H1 (cell line): ENCODE results near the gene ISG15. TPM values are rescaled to one million over a fixed set of nuclear protein-coding genes. Genes with fewer than 3 reads are reported as not detected.

Experiments used
- CTCF ChIA-PET: fragments of 300-600 bp; sonication (Branson Sonifier 250); formaldehyde crosslinking; loops from one replicate; lab custom pipeline; 2021; ENCODE audit not compliant: partially characterized antibody; lab: Charles Lee
- POLR2A ChIA-PET: fragments of 300-600 bp; sonication (Branson Sonifier 250); formaldehyde crosslinking; loops from one replicate; lab custom pipeline; 2021; ENCODE audit warnings: inconsistent platforms; ENCODE audit not compliant: partially characterized antibody; lab: Charles Lee
- DNase-seq, 2 experiments: peaks; one replicate each; pipeline versions ENCODE4 v3.0.0 to v3.0.0-alpha.2; 2010 to 2022; ENCODE audit warnings: low spot score in 2 of 2, low read depth in 1 of 2, mixed read lengths in 1 of 2
- FAIRE-seq: peaks from 2 replicates; lab custom pipeline; 2011; peaks lifted over from hg19 to GRCh38; lab: Jason Lieb, UNC
- H2AFZ ChIP-seq: 2 replicates; pipeline ENCODE4 v1.8.1; 2012; ENCODE audit warnings: low read length, inconsistent platforms
- H2AK5ac ChIP-seq: 2 replicates; pipeline ENCODE4 v1.6.1; 2013; ENCODE audit warnings: low read depth, low read length
- H2BK120ac ChIP-seq: replicated peaks from 2 replicates; pipeline ENCODE3; 2013; ENCODE audit warnings: low read depth, low read length, inconsistent platforms
- H2BK12ac ChIP-seq: 2 replicates; pipeline ENCODE4 v1.6.1; 2013; ENCODE audit warnings: low read depth, low read length
- H2BK15ac ChIP-seq: 2 replicates; pipeline ENCODE4 v1.6.1; 2013; ENCODE audit warnings: low read length
- H2BK20ac ChIP-seq: 2 replicates; pipeline ENCODE4 v1.6.1; 2013; ENCODE audit warnings: low read length
- H2BK5ac ChIP-seq: 2 replicates; pipeline ENCODE4 v1.6.1; 2013; ENCODE audit warnings: low read depth, low read length
- H3K14ac ChIP-seq: 2 replicates; pipeline ENCODE4 v1.6.1; 2013; ENCODE audit warnings: inconsistent platforms; ENCODE audit not compliant: insufficient read length
- H3K18ac ChIP-seq: 2 replicates; pipeline ENCODE4 v1.6.1; 2013; ENCODE audit warnings: low read length; ENCODE audit errors: extremely low read depth
- H3K23ac ChIP-seq: 2 replicates; pipeline ENCODE4 v1.6.1; 2013; ENCODE audit warnings: inconsistent platforms; ENCODE audit not compliant: insufficient read length
- H3K23me2 ChIP-seq: 2 replicates; pipeline ENCODE4 v1.6.1; 2013; ENCODE audit warnings: low read depth, low read length
- H3K27ac ChIP-seq: 2 replicates; pipeline ENCODE4 v1.6.1; 2011; ENCODE audit warnings: low read depth, low read length, inconsistent platforms
- H3K27me3 ChIP-seq, 4 experiments: replicated peaks in 1 of 4; 1 replicate in 1 of 4; 2 replicates in 3 of 4; pipeline versions ENCODE4 v1.6.1 to v1.8.1; 2011 to 2013; ENCODE audit warnings: low read length in 3 of 4, mild to moderate bottlenecking in 3 of 4, inconsistent platforms in 2 of 4, mixed read lengths in 2 of 4, moderate library complexity in 1 of 4; ENCODE audit not compliant: control insufficient read depth in 3 of 4, insufficient read depth in 3 of 4; ENCODE audit errors: extremely low read depth in 1 of 4
- H3K36me3 ChIP-seq, 4 experiments: 2 replicates each; pipeline versions ENCODE4 v1.6.1 to v1.8.1; 2011 to 2013; ENCODE audit warnings: mild to moderate bottlenecking in 4 of 4, low read length in 3 of 4, moderate library complexity in 2 of 4, control low read depth in 1 of 4, inconsistent platforms in 1 of 4; ENCODE audit not compliant: insufficient read depth in 4 of 4, control insufficient read depth in 2 of 4
- H3K4ac ChIP-seq: replicated peaks from 2 replicates; pipeline ENCODE3; 2013; ENCODE audit warnings: low read length, low read depth, mixed read lengths, inconsistent platforms; ENCODE audit not compliant: insufficient read length
- H3K4me1 ChIP-seq, 4 experiments: replicated peaks in 1 of 4; 1 replicate in 1 of 4; 2 replicates in 3 of 4; pipeline versions ENCODE4 v1.6.1 to v1.8.1; 2011 to 2013; ENCODE audit warnings: low read length in 3 of 4, inconsistent platforms in 2 of 4, mixed read lengths in 1 of 4; ENCODE audit not compliant: insufficient read depth in 4 of 4, control insufficient read depth in 3 of 4
- H3K4me2 ChIP-seq, 2 experiments: 2 replicates each; pipeline versions ENCODE4 v1.6.1 to v1.8.1; 2011 to 2013; ENCODE audit warnings: low read depth in 2 of 2, low read length in 2 of 2, control low read depth in 1 of 2, inconsistent platforms in 1 of 2, mild to moderate bottlenecking in 1 of 2; ENCODE audit not compliant: insufficient read depth in 1 of 2
- H3K4me3 ChIP-seq, 4 experiments: fragments of 200-600, 300-600 bp in 1 of 4; sonication (generic), shearing (Covaris generic), sonication (Bioruptor Twin) in 1 of 4; 2 replicates each; pipeline versions ENCODE4 v1.5.1 to v1.8.1; 2011 to 2016; ENCODE audit warnings: low read length in 4 of 4, low read depth in 3 of 4, control low read depth in 2 of 4, inconsistent platforms in 2 of 4, mild to moderate bottlenecking in 2 of 4, mixed read lengths in 1 of 4, moderate library complexity in 1 of 4; ENCODE audit not compliant: insufficient read depth in 2 of 4; ENCODE audit errors: extremely low read depth in 1 of 4
- H3K56ac ChIP-seq: replicated peaks from 2 replicates; pipeline ENCODE3; 2013; ENCODE audit warnings: low read depth, mild to moderate bottlenecking, mixed read lengths, low read length, inconsistent platforms; ENCODE audit not compliant: insufficient read length
- H3K79me1 ChIP-seq: 2 replicates; pipeline ENCODE4 v1.6.1; 2013; ENCODE audit warnings: low read depth, low read length, control low read depth
- H3K79me2 ChIP-seq, 2 experiments: 2 replicates each; pipeline versions ENCODE4 v1.6.1 to v1.8.1; 2012 to 2013; ENCODE audit warnings: low read length in 2 of 2, mild to moderate bottlenecking in 2 of 2, inconsistent platforms in 1 of 2; ENCODE audit not compliant: insufficient read depth in 2 of 2, control insufficient read depth in 1 of 2
- H3K9ac ChIP-seq, 4 experiments: replicated peaks in 1 of 4; 1 replicate in 1 of 4; 2 replicates in 3 of 4; pipeline versions ENCODE4 v1.6.1 to v1.8.1; 2011 to 2013; ENCODE audit warnings: low read depth in 3 of 4, low read length in 3 of 4, control low read depth in 2 of 4, mild to moderate bottlenecking in 2 of 4, moderate library complexity in 2 of 4, inconsistent platforms in 1 of 4; ENCODE audit errors: extremely low read depth in 1 of 4
- H3K9me3 ChIP-seq, 2 experiments: 2 replicates each; pipeline versions ENCODE4 v1.6.1 to v1.8.1; 2012 to 2013; ENCODE audit warnings: mild to moderate bottlenecking in 2 of 2, moderate library complexity in 2 of 2, control low read depth in 1 of 2, inconsistent platforms in 1 of 2, low read depth in 1 of 2, low read length in 1 of 2, mixed read lengths in 1 of 2; ENCODE audit not compliant: insufficient read depth in 2 of 2
- H4K20me1 ChIP-seq, 2 experiments: replicated peaks in 1 of 2; 2 replicates each; pipeline versions ENCODE3 to v1.8.1; 2011 to 2013; ENCODE audit warnings: inconsistent platforms in 2 of 2, low read length in 2 of 2, mild to moderate bottlenecking in 1 of 2; ENCODE audit not compliant: insufficient read depth in 2 of 2, control insufficient read depth in 1 of 2
- H4K5ac ChIP-seq: 2 replicates; pipeline ENCODE4 v1.6.1; 2013; ENCODE audit warnings: low read length, low read depth, mixed read lengths, inconsistent platforms; ENCODE audit not compliant: insufficient read length
- H4K8ac ChIP-seq: 2 replicates; pipeline ENCODE4 v1.8.0; 2013; ENCODE audit warnings: mild to moderate bottlenecking, moderate library complexity, low read length, inconsistent platforms; ENCODE audit not compliant: insufficient read depth; ENCODE audit errors: extremely low read depth
- H4K91ac ChIP-seq: replicated peaks from 2 replicates; pipeline ENCODE3; 2013; ENCODE audit warnings: low read length, mixed read lengths, inconsistent platforms; ENCODE audit not compliant: insufficient read length
- PHF8 ChIP-seq: fragments of 200-600 bp; sonication (generic); conservative IDR thresholded peaks from 2 replicates; pipeline ENCODE4 v1.7.1; 2012; ENCODE audit warnings: low read depth, mild to moderate bottlenecking, inconsistent platforms, low read length, moderate library complexity
- SP2 ChIP-seq: IDR thresholded peaks from 2 replicates; pipeline ENCODE4 v1.6.1; 2012; ENCODE audit warnings: mild to moderate bottlenecking, low read length, inconsistent platforms
- WGBS, 2 experiments: shearing (Covaris generic) in 1 of 2; methylation state at CpG; one replicate each; pipeline versions ENCODE4 v1.1.6 to v1.1.7; 2013 to 2015; ENCODE audit warnings: low lambda C conversion rate in 2 of 2, mixed read lengths in 2 of 2, inconsistent platforms in 1 of 2, low coverage in 1 of 2, missing lambda C conversion rate in 1 of 2; ENCODE audit not compliant: insufficient replicate concordance in 2 of 2, insufficient coverage in 1 of 2, insufficient read length in 1 of 2; ENCODE audit errors: extremely low coverage in 1 of 2, missing lambda C conversion rate in 1 of 2; 5-methylcytosine and 5-hydroxymethylcytosine counted together
- polyA plus RNA-seq, 7 experiments: library from polyadenylated mRNA; depleted of rRNA in 3 of 7; stranded (reverse) in 5 of 7; unstranded in 2 of 7; fragments of >200 nt in 5 of 7; fragments of 200-250 nt in 2 of 7; gene quantifications; 1 replicate in 5 of 7; 2 replicates in 1 of 7; 4 replicates in 1 of 7; pipeline versions ENCODE4 v1.2.1 to v1.2.3, GENCODE V29; 2011 to 2013; ENCODE audit warnings: missing spikeins in 2 of 7, mixed read lengths in 2 of 7
- total RNA-seq: library from RNA; stranded (reverse); fragmentation: NEBNext Ultra II Directional; extraction: Animal tissue kit (Norgen Biotek cat#: 25700); gene quantifications from 2 replicates; pipeline ENCODE4 v1.2.1, GENCODE V29; 2021

Gene ISG15
- total and polyA plus RNA-seq, 2 of the 8 experiments (the other 6 are each of a cell fraction or from before 2014, with no cell fraction given), result 29.3 to 121 TPM

GRCh38 chr1:985126-985525, 28.2 kb upstream of the ISG15 start:
- H2BK120ac ChIP-seq, result no peak overlapping the region
- H3K79me2 ChIP-seq, result no peaks in the 10 kb centered on the region
- no peaks in the 10 kb centered on the region; a peak in 1 of 7 replicates for H3K4me1 ChIP-seq
- H4K91ac ChIP-seq, result no peak overlapping the region
- no peaks in the 10 kb centered on the region for H3K79me1 ChIP-seq
- no peak overlapping the region for H3K14ac ChIP-seq
- POLR2A ChIA-PET, result interaction anchor here (1.6 kb wide), 1 partner anchor 48 kb away, joined by 4 read pairs; no protein-coding TSS in a partner anchor
- TF ChIP-seq PHF8, result no peak
- no peak for TF ChIP-seq SP2
- H2BK5ac ChIP-seq, result no peak overlapping the region
- H4K20me1 ChIP-seq, result peaks cover 0 to 5% of the 10 kb centered on the region in 2 experiments
- no peak overlapping the region for H2BK12ac ChIP-seq
- 83% methylated on average over 13 of the region's 13 CpGs; no CpG with 5 or more reads in 1 of the 2 experiments for WGBS, 2 experiments
- H2AFZ ChIP-seq, result no peak overlapping the region
- no peaks in the 10 kb centered on the region for H3K9me3 ChIP-seq
- no peak overlapping the region for H3K56ac ChIP-seq
- H2AK5ac ChIP-seq, result no peak overlapping the region
- no peak overlapping the region for H3K18ac ChIP-seq
- H2BK20ac ChIP-seq, result no peak overlapping the region
- H4K8ac ChIP-seq, result no peak overlapping the region
- DNase-seq (no peak), FAIRE-seq (no peak)
- H3K4me3 ChIP-seq, result no peak overlapping the region
- no peaks in the 10 kb centered on the region for H3K36me3 ChIP-seq
- no peak overlapping the region for H4K5ac ChIP-seq
- no peak overlapping the region for H3K4me2 ChIP-seq
- H3K23ac ChIP-seq, result no peak overlapping the region
- CTCF ChIA-PET, result interaction anchor here (0.8 to 6.9 kb wide), 16 partner anchors 7 to 246 kb away, joined by 3 to 86 read pairs (median 24); partner anchors contain the start of genes HES4, ISG15 and SDF4
- H3K23me2 ChIP-seq, result peaks cover 4% of the 10 kb centered on the region; the same call in 1 of the 2 replicates
- no peak overlapping the region for H3K4ac ChIP-seq
- H3K27me3 ChIP-seq, result peaks cover 1 to 37% (median 21%) of the 10 kb centered on the region in 4 experiments
- H3K27ac ChIP-seq, result no peak overlapping the region
- no peak overlapping the region for H3K9ac ChIP-seq
- no peak overlapping the region for H2BK15ac ChIP-seq
